NCI-H345 (cell line): ENCODE results near the gene TAF4.
"Not testable (repeated sequence)": the region's sequence is repeated elsewhere in the genome, so short reads cannot be mapped to it uniquely, and the experiment has no call there.

ENCODE experiments used
- DNase-seq: peaks from one replicate; lab custom pipeline; 2025; lab: John Stamatoyannopoulos, UW

The TAF4 gene

DNA sequence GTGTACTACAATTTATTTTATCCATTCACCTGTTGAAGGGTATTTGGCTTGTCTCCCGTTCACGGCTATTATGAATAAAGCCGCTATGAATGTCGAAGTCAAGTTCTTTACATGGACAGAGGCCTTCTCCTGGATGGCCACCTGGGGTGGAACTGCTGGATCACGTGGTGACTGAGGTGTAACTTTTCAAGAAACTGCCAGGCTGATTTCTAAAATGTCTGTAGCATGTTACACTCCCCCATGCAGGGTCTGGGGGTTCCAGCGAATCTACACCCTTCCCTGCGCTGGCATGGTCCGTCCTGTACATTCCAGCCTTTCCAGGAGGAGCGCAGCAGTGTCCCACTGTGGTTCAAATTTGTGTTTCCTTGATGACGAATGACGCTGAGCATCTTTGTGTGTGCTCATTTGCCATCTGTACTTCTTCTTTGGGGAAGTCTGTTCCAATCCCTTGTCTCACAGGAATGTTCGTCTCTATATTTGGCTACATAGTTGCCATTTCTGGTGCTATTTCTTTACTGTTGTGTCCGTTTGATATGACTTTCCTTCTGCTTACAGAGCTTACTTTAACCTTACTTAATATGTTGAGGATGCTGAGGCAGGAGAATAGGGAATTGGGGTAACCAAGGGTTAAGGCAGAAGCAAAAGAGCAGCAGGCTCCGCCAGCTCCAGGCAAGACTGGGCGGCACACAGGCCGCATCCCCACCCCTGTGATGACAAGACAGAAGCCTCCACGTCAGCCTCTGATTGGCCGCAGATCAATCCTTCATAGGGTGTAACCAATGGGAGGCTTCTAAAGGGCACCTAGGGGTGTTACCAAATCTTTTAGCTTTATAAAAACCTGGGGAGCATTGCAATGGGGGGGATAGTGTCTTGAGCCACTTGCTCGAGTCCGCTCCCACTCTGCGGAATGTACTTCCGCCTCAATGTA, 106.6 kb downstream of the TAF4 start:
- DNase-seq, result peak; percentile 37

DNA sequence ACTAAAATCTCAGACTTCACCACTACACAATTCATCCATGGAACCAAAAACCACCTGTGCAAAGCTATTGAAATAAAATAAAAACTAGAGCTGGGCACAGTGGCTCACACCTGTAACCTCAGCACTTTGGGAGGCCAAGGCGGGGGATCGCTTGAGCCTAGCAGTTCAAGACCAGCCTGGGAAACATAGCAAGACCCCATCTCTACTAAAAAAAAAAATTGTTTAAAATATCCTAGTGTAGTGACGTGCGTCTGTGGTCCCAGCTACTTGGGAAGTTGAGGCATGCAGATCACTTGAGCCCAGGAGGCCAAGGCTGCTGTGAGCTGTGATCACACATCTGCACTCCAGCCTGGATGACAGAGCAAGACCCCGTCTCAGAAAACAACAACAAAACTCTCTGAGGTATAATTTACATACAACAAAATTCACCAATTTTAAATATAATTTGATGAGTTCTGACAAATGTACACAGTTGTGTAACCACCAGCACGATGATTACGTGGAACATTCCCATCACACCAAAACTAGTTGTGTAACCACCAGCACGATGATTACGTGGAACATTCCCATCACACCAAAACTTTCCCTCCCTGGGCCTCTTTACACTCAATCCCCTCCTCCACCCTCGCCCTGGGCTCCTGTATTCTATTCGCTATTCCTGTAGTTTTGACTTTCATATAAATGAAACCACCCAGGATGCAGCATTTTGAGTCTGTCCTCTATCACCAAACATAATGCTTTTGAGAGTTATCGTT, 107.5 kb downstream of the TAF4 start:
- DNase-seq, result no peak

DNA sequence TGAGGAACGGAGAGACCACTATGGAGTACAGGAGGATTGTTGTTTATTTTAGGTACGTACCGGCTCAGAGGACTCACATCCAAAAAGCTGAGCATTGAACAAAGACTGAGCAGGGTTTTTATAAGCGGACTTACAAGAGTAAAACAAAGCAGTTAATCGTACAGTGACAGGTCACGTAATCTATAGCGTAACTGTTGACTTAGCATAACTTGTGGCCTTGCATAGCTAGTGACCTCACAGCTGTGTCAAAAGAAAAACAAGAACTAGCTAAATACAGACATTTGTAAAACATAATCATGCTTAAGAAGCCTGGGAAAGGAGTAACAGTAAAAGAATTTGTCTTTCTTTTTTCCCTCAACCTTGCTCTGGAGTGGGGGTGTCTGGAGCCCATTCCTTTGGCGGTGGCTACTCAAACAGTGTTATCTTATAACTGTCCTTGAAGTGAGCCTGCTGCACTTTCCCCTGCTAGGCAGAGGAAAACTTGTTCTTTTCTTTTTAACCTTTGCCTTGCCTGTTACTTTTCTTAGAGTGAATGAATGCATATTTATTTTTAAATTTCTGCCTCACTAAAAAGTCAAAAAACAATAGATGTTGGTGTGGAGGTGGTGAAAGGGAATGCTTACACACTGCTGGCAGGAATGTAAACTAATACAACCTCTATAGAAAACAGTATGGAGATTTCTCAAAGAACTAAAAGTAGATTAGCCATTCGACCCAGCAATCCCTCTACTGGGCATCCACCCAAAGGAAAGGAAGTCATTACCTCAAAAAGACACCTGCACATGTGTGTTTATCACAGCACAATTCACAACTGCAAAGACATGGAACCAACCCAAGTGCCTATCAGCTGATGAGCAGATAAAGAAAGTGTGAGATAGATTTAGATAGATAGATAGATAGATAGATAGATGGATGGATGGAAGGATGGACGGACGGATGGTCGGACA, 109.0 kb downstream of the TAF4 start:
- DNase-seq, result peak; percentile 44

DNA sequence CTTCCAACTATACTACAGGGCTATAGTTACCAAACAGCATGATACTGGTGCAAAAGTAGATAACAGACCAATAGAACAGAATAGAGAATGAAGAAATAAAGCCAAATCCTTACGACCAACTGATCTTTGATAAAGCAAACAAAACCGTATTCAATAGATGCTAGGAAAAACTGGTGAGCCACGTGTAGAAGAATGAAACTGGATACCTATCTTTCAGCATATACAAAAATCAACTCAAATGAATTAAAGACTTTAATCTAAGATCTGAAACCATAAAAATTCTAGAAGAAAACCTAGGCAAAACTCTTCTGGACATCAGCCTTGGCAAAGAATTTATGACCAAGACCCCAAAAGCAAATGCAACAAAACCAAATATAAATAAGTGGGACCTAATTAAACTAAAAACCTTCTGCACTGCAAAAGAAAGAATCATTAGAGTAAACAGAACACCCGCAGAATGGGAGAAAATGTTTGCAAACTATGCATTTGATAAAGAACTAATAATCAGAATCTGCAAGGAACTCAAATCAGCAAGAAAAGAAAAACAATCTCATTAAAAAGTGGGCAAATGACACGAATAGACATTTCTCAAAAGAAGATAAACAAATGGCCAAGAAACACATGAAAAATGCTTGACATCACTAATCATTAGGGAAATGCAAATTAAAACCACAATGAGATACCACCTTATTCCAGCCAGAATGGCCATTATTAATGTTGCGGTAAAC, 109.8 kb downstream of the TAF4 start:
- no peak for DNase-seq

DNA sequence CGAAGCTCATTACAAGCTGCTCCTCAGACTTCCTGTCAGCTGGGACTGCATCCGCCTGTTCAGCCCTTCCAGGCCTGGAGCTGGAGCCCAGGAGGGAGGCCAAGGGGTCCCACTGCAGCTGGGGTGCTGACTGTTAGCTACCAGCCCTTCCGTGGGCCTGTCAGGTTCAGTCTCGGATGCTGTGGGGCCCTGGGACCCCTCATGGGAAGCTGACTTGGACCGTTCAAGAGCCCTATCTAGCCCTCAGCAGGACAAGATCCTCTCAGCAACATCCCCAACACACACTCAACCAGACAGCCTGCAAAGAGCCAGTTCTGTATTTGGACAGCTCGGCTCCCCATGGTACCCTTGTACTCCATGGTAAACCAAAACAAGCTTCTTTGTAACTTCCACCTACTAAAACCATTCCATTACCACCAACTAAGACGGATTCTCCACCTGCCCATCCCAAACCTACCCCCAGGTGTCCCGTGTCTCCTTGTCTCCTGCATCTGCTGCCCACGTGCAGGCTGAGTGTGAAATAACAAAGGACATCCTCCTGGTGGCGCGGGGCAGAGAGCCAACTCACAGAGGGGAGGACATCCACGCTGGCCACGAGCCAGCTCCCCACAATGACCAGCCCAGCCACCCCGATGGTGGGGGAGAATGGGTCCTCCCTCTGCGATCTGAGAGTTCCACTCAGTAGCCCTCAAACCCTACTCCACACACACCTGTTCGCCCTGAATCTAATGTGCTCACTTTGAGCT, 111.2 kb downstream of the TAF4 start:
- DNase-seq, result peak; percentile 99

DNA sequence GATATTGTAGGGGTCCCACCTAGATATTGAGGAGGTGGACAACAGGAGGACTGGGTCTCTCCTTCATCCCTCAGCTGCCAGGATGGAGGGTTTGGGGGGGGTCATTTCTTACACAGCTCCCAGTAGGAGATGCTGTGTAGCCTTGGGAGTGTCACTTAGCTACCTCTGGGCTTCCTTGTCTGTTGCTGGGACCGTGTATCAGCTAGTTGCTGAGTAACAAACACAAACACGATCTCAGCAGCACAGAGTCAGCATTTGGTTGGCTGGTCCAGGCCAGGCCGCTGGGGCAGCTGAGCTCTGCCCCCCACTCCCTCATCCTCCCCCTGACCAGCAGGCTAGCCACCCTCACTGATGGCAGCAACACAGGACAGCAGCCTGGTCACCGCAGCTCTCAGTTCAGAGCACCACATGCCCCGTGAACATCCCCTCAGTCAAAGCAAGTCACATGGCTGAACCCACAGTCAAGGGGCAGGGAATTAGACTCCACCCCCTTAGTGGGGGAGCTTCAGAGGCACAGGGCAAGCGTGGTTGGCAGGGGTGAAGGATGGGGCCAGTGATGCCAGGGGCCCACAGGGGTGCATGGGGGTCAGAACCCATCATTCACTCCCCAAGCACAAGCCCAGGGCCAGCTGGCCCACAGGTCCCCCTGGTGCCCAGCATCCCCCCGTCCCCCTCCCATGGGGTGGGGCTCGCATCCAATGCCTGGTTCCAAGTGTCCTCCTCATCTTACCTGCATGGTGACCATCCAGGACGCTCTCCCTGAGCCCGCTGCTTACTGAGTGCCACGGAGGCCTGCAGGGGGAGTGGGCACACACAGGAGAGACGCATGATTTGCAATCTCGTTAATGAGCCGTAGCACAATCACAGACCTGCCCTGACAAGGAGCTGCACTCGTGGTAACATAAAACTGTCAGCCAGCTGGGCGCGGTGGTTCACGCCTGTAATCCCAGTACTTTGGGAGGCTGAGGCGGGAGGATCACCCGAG, 112.4 kb downstream of the TAF4 start:
- DNase-seq, result peak; percentile 96

DNA sequence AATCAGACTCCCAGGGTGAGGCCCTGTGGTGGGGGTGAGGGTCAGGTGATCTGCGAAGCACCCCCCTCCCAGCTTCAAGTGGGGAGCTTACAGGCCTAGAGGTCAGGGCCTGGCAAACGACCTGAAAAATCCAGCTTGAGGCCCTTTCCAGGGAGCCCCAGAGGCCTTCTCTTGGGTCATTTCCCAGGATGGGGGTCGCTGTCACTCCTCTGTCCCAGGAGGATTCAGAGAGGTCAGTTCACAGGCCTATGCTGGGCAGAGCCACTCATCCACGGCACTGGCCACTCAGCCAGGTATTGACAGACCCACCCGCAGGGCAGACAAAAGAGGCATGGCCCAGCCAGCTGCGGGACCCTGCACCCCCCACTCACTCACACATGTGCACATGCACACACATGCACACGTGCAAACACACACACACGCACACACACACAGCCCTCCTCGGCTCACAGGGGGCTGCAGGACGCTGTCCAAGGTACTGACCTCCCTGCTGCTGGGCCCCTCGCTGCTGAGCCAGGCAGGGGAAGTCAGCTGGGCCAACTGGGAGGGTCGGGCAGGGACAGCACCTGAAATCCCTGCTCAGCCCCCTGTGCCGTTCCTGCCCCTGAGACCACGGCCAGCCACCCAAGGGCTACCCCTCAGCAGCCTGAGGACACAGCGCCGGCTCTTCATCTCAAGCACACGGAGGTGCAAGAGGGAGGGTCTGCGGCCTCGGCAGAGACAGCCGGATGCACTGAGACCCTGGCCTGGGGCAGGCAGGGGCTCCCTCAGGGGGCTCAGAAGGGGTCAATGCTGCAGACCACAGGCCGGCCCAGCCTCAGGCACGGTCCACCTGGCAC, 113.8 kb downstream of the TAF4 start:
- DNase-seq, result no peak

DNA sequence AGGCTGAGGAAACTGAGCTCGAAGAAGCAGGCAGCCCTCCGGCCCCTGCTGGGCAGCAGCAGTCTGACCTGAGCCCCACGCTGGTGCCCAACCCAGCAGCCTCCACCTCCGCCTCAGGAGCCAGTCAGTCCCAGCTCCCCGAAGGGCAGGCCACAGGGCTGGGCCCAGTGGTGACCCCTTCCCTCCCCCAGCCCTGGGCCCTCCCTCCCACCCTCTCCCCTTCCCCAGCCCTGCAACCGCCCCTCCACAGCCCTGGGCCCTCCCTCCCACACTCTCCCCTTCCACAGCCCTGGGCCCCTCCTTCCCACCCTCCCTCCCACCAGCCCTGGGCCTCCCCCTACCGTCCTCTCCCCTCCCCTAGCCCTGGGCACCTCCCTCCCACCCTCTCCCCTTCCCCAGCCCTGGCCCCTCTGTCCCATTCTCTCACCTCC, 115.0 kb downstream of the TAF4 start:
- DNase-seq, result no peak

DNA sequence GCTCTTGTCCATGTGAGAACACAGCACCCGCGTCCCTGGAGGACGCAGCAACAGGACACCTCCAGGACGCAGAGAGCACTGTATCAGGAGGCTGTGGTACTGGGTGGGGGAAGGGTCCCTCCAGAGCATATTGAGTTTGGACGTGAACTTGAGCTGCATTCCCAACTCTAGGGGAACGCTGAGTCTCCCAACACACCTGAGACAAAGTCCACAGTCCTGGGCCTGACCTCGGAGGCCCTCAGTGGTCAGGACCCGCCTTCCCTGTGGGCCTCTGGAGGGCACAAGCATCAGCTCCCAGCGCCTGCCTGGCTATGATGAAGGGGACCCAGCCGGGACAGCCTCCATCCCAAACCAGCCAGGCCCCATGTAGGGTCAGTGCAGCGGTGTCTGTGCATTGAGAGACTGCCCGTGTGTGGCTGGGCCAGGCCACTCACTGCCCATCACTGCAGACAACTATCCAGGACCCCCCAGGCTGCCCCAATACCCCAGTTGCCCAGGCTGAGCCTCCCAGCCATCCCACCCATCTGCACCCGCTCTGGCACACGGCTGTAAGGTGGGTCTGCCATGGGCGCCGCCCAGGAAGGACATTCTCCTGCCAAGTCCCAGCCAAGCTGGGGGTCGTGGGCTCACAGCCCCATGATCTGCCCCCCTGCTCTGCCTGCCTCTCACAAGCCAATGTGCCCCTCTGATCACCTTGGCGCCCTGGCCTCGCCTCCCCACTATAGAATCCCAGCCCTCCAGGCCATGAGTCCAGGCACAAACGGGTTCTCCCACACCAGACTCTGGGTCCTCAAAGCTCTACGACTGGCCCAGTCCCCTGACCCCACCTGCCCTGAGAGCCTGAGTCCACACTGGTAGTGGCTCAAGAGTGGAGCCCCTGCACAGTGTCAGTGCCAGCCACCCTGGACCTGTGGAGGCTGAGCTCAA, 115.7 kb downstream of the TAF4 start:
- DNase-seq, result no peak

DNA sequence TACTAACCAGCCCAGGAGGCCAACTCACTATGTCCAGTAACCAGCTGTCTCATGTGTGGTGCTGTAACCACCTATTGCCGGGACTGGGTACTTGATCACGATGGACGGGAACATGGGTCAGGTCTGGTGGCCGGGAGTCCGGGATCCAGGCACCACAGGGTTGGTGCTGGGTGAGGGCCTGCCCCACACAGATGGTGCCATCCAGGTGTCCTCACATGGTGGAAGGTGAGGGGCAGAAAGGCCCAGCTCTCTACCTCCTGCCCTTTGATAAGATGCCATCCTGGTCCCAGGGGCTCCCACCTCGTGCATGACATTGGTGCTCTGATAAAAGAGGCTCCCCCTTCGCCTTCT, 116.3 kb downstream of the TAF4 start:
- no peak for DNase-seq

DNA sequence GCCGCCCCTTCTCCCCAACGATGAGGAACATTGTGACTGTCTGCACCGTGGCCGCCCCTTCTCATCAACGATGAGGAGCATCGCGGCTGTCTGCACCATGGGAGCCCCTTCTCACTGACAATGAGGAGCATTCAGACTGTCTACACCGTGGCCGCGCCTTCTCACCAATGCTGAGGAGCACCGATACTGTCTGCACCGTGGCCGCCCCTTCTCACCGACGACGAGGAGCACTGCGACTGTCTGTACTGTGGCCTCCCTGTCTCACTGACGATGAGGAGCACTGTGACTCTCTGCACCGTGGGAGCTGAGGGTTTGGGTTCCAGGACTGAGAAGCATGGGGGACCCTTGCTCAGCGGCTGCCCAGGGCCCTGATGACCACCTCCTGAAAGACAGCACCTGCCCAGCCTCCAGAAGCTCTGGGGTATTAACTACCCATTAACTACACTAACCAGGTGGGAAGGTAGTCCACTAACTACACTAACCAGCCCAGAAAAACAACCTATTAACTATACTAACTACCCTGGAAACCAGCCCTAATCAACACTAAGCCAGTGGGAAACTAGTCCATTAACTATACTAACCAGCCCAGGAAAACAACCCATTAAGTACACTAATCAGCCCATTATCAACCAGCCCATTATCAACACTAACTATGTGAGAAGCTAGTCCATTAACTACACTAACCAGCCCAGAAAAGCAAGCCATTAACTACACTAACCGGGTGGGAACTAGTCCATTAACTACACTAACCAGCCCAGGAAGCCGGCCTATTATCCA, 116.9 kb downstream of the TAF4 start:
- DNase-seq, result no peak

DNA sequence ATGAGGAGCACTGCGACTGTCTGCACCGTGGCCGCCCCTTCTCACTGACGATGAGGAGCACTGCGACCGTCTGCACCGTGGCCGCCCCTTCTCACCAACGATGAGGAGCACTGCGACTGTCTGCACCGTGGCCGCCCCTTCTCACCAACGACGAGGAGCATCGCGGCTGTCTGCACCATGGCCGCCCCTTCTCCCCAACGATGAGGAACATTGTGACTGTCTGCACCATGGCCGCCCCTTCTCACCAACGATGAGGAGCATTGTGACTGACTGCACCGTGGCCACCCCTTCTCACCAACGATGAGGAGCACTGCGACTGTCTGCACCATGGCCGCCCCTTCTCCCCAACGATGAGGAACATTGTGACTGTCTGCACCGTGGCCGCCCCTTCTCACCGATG, 117.6 kb downstream of the TAF4 start:
- DNase-seq, result not testable (repeated sequence)

DNA sequence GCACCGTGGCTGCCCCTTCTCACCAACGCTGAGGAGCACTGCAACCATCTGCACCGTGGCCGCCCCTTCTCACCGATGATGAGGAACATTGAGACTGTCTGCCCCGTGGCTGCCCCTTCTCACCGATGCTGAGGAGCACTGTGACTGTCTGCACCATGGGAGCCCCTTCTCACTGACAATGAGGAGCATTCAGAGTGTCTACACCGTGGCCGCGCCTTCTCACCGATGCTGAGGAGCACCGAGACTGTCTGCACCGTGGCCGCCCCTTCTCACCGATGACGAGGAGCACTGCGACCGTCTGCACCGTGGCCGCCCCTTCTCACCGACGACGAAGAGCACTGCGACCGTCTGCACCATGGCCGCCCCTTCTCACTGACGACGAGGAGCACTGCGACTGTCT, 120.2 kb downstream of the TAF4 start:
- DNase-seq, result not testable (repeated sequence)

DNA sequence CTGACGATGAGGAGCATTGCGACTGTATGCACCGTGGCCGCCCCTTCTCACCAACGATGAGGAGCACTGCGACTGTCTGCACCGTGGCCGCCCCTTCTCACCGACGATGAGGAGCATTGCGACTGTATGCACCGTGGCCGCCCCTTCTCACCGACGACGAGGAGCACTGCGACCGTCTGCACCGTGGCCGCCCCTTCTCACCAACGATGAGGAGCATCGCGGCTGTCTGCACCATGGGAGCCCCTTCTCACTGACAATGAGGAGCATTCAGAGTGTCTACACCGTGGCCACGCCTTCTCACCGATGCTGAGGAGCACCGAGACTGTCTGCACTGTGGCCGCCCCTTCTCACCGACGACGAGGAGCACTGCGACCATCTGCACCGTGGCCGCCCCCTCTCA, 120.7 kb downstream of the TAF4 start:
- not testable (repeated sequence) for DNase-seq

DNA sequence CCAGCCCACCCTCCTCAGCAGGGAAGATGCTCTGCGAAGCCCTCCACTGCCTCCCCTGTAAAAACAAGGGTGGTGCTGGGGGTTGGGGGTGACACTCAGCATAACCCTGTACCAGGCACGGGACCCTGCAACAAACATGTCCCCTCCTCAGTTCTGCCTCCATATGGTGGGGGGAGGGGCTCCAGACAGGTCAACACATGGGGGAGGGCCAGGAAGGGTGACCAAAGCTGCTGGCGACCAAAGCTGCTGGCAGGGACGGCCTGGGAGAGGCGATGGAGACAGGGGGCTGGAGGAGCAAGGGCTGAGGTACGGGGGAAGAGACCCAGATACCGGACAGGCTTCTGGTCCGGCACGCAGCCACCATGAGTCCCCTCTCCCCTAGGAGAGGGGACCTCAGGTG, 123.2 kb downstream of the TAF4 start:
- DNase-seq, result no peak

DNA sequence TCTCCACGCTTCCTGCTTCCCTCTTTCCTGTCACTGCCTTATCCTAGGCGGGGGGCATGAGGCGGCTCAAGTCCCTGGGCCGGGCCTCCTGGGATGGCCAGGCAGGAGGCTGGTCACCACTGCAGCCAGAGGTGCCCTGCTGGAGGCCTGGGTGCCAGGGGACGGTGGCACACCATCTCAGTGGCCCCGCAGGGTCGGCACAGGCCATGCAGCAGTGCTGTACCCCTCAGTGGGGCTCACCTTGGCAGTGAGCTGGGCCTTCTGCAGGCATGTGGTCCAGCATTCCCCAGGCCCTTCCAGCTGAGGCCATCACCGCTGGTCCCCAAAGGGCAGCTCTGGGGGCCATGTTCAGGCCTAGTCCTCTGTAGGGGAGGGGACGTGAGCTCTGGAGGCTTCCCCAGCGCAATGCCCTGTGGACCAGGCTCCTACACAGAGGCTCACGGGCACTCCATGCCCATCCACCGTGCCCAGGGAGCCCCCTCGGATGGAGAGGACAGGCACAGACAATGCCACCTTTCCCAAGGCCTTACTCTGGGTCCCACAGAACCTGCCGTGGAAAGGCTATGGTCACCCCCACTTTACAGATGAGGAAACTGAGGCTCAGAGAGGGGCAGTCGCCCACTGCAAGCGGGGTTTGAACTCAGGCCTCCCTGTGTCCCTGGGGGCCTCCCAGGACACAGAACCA, 123.8 kb downstream of the TAF4 start:
- no peak for DNase-seq
